DOHH2 (cell line): Measurements from ENCODE around the gene CILP.

ENCODE experiments used
- CTCF ChIP-seq: fragments of 200-600 bp; sonication (generic); IDR thresholded peaks from one replicate; pipeline ENCODE4 v1.5.1; 2014; ENCODE audit warnings: antibody characterized with exemption, mild to moderate bottlenecking, low read depth, low read length; ENCODE audit not compliant: poor library complexity, severe bottlenecking
- EZH2phosphoT487 ChIP-seq: fragments of 200-600 bp; sonication (generic); IDR thresholded peaks from 2 replicates; pipeline ENCODE4 v1.6.1; 2017; ENCODE audit warnings: borderline replicate concordance, mild to moderate bottlenecking, antibody characterized with exemption, low read length, moderate library complexity, mixed read lengths

DNA sequence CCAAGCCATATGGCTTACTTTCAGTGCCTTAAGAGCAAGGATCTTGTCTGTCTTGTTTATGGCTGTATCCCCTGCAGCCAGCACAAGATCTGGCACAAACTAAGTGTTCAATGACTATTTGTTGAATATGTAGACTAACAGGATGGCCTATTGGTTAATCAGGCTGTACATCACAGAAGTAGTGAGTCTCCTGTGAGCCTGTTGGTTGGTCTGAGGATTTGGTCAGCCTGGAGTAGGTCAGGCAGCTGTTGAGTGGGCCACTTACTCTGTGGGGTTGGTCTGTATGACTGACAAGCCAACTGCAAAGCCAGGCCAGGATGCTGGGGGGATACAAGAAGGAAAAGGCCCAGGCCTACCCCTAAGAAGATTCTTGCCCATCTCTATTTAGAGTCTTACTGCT lies 33.4 kb upstream of the CILP start:
- TF ChIP-seq CTCF = no peak
- no peak for TF ChIP-seq EZH2phosphoT487
